Endothelial cell (in vitro differentiated cells): ENCODE measurements around the gene PTPN1. TPM values are rescaled to one million over a fixed set of nuclear protein-coding genes. Genes with fewer than 3 reads are reported as not detected.

Experiments
- DNase-seq: peaks from one replicate; pipeline ENCODE4 v3.0.0; 2021; ENCODE audit warnings: low spot score
- H3K27ac Mint-ChIP-seq: one replicate; pipeline ENCODE4 v1.8.0; 2021; ENCODE audit warnings: mixed read lengths, inconsistent platforms; ENCODE audit not compliant: unreplicated experiment
- H3K27me3 Mint-ChIP-seq: one replicate; pipeline ENCODE4 v1.8.0; 2021; ENCODE audit warnings: mild to moderate bottlenecking, moderate library complexity, mixed read lengths, inconsistent platforms; ENCODE audit not compliant: unreplicated experiment
- H3K36me3 Mint-ChIP-seq: one replicate; pipeline ENCODE4 v1.8.0; 2021; ENCODE audit warnings: mild to moderate bottlenecking, low read depth, mixed read lengths, inconsistent platforms; ENCODE audit not compliant: unreplicated experiment
- H3K4me1 Mint-ChIP-seq: one replicate; pipeline ENCODE4 v1.8.0; 2021; ENCODE audit warnings: mild to moderate bottlenecking, mixed read lengths, inconsistent platforms; ENCODE audit not compliant: unreplicated experiment
- H3K4me3 Mint-ChIP-seq: one replicate; pipeline ENCODE4 v1.8.0; 2021; ENCODE audit warnings: mild to moderate bottlenecking, mixed read lengths, inconsistent platforms; ENCODE audit not compliant: unreplicated experiment
- H3K9me3 Mint-ChIP-seq: one replicate; pipeline ENCODE4 v1.8.0; 2021; ENCODE audit warnings: mixed read lengths, inconsistent platforms; ENCODE audit not compliant: unreplicated experiment
- total RNA-seq: library from RNA; stranded (reverse); fragmentation: NEBNext Ultra II Directional; extraction: Animal tissue kit (Norgen Biotek cat#: 25700); gene quantifications from one replicate; pipeline ENCODE4 v1.2.1, GENCODE V29; 2021; ENCODE audit not compliant: unreplicated experiment
- TF ChIP-seq, protein P1 (sequence below): fragments of 200-600 bp; sonication (generic); IDR thresholded peaks from one replicate; pipeline ENCODE4 v1.5.0; 2021; ENCODE audit warnings: antibody characterized with exemption; ENCODE audit not compliant: unreplicated experiment

Gene PTPN1
- total RNA-seq, 1 donor from 2014 or later: 46.0 TPM

DNA sequence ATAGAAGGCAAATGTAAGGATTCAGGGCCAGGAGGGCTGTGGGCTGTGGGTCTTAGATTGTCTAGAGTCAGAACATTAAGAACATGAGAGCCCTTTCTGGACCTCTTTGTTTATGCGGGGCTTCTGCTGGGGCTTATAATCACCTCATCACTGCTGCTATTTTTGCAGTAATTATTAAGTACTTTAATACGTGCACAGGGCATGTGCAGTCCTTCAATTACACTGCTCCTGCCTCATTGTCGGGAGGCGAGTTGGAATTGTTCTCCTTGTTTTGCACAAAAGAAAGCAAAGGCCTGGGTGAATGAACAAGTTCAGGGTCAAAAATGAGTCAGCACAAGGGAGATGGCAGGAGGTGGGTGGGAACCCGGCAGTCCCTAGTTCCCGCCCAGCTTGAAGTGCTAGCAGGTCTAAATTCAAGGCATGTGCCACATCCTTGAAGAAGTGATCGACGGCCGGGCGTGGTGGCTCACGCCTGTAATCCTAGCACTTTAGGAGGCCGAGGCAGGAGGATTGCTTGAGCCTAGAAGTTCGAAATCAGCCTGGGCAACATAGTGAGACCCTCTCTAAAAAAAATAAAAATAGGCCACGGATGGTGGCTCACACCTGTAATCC lies 34.4 kb upstream of the PTPN1 start:
- DNase-seq: no peak
- no peak overlapping the region for H3K4me3 Mint-ChIP-seq
- TF ChIP-seq, protein P1, sequence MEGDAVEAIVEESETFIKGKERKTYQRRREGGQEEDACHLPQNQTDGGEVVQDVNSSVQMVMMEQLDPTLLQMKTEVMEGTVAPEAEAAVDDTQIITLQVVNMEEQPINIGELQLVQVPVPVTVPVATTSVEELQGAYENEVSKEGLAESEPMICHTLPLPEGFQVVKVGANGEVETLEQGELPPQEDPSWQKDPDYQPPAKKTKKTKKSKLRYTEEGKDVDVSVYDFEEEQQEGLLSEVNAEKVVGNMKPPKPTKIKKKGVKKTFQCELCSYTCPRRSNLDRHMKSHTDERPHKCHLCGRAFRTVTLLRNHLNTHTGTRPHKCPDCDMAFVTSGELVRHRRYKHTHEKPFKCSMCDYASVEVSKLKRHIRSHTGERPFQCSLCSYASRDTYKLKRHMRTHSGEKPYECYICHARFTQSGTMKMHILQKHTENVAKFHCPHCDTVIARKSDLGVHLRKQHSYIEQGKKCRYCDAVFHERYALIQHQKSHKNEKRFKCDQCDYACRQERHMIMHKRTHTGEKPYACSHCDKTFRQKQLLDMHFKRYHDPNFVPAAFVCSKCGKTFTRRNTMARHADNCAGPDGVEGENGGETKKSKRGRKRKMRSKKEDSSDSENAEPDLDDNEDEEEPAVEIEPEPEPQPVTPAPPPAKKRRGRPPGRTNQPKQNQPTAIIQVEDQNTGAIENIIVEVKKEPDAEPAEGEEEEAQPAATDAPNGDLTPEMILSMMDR: no peak
- H3K27me3 Mint-ChIP-seq: peaks cover 1% of the 10 kb centered on the region
- H3K9me3 Mint-ChIP-seq: no peaks in the 10 kb centered on the region
- no peaks in the 10 kb centered on the region for H3K36me3 Mint-ChIP-seq
- H3K4me1 Mint-ChIP-seq: no peaks in the 10 kb centered on the region
- H3K27ac Mint-ChIP-seq: no peak overlapping the region

- H3K4me1 Mint-ChIP-seq: no peaks in the 10 kb centered on the region
- H3K36me3 Mint-ChIP-seq: no peaks in the 10 kb centered on the region
- H3K27me3 Mint-ChIP-seq: peaks cover 1% of the 10 kb centered on the region
- H3K9me3 Mint-ChIP-seq: no peaks in the 10 kb centered on the region
- no peak overlapping the region for H3K27ac Mint-ChIP-seq
- no peak for DNase-seq
- TF ChIP-seq, protein P1: no peak
- H3K4me3 Mint-ChIP-seq: no peak overlapping the region
These were observed 32.8 kb upstream of the PTPN1 start for GRCh38 chr20:50477239-50477872.

DNA sequence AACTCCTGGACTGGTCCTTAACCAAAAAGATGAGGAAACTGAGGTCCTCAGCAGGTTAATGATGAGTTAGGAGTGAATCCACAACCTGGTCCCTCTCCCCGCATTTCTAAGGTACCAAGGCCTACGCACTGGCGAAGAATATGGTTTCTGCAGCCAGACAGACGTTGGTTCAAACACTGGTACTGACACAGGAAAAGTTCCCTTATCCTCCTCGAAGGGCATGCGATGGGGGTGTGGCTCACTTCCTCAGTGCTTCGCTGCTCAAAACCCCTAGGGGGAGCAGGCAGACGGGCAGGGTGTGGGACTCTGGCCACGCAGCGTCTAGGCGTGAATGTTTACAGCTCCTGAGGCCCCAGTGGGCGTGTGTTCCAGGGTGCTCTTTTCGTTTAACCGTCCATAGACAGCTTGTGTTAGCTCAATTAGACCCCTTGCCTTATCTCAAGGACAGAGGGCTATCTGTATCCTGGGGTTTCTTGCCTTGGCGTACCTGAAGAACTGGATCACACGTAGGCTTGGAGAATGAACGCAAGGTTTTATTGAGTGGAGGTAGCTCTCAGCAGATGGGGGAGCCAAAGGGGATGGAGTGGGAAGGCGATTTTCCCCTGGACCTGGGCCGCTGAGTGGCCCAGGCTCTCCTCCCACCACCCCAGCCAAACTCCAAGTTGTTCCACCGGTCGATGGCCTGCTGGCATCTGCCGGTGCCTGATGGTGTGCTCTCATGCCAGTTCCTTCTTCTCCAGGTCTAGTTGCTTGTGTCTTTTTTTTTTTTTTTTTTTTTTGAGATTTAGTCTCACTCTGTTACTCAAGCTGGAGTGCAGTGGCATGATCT lies 31.8 kb upstream of the PTPN1 start:
- no peaks in the 10 kb centered on the region for H3K9me3 Mint-ChIP-seq

DNA sequence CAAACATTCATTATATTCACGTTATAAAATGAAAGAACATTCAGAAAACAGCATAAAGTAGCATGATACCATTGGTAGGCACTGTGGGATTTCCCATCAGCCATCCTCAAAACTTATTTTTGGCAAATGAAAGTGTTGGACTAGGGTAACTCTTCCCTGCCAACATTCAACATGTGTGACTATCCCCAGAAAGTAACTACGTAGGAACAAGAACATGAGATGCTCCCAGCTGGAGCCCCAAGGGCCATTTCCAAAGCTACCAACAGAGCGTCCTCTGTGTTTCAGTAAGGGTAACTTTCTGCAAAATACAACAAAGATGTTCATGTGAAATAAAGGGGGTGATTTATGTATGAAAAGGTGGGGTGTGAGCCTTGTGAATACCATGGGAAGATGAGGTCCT lies 28.4 kb upstream of the PTPN1 start:
- Mint-ChIP-seq H3K4me3 (no peak overlapping the region), H3K27ac (no peak overlapping the region), H3K9me3 (no peaks in the 10 kb centered on the region), H3K27me3 (peaks cover 1% of the 10 kb centered on the region), H3K4me1 (peaks cover 4% of the 10 kb centered on the region), H3K36me3 (no peaks in the 10 kb centered on the region)
- DNase-seq: no peak
- TF ChIP-seq, protein P1: no peak

More for the DNA sequence above, 31.8 kb upstream of the PTPN1 start:
- H3K4me3 Mint-ChIP-seq: no peak overlapping the region
- H3K27me3 Mint-ChIP-seq: peaks cover 1% of the 10 kb centered on the region
- no peak overlapping the region for H3K27ac Mint-ChIP-seq
- TF ChIP-seq, protein P1: peak; percentile 69
- H3K36me3 Mint-ChIP-seq: no peaks in the 10 kb centered on the region
- no peaks in the 10 kb centered on the region for H3K4me1 Mint-ChIP-seq
- peak; percentile 71 for DNase-seq
